BE2C (cell line): ENCODE results near the gene SPOCK2.
A peak's percentile ranks its signal among the peaks of the same experiment; 100 is the strongest.

Source experiments
- DNase-seq: peaks from one replicate; pipeline ENCODE4 v3.0.0-alpha.2; 2020
- H3K27me3 ChIP-seq: fragments of 250-450 bp; sonication (Bioruptor Pico); 2 replicates; pipeline ENCODE4 v1.5.1; 2020; ENCODE audit warnings: mild to moderate bottlenecking
- H3K36me3 ChIP-seq: fragments of 250-450 bp; sonication (Bioruptor Pico); 2 replicates; pipeline ENCODE4 v1.5.1; 2020; ENCODE audit warnings: mild to moderate bottlenecking
- H3K4me1 ChIP-seq: fragments of 250-450 bp; sonication (Bioruptor Pico); 2 replicates; pipeline ENCODE4 v1.5.1; 2020
- H3K4me3 ChIP-seq: 2 replicates; pipeline ENCODE4 v1.5.1; 2011; ENCODE audit warnings: low read depth, low read length
- H3K9me3 ChIP-seq: fragments of 250-450 bp; sonication (Bioruptor Pico); 2 replicates; pipeline ENCODE4 v1.5.1; 2020
- TF ChIP-seq, protein P1 (sequence below): IDR thresholded peaks from 2 replicates; pipeline ENCODE4 v1.5.1; 2012; ENCODE audit warnings: mild to moderate bottlenecking, low read depth, low read length

Gene SPOCK2

DNA sequence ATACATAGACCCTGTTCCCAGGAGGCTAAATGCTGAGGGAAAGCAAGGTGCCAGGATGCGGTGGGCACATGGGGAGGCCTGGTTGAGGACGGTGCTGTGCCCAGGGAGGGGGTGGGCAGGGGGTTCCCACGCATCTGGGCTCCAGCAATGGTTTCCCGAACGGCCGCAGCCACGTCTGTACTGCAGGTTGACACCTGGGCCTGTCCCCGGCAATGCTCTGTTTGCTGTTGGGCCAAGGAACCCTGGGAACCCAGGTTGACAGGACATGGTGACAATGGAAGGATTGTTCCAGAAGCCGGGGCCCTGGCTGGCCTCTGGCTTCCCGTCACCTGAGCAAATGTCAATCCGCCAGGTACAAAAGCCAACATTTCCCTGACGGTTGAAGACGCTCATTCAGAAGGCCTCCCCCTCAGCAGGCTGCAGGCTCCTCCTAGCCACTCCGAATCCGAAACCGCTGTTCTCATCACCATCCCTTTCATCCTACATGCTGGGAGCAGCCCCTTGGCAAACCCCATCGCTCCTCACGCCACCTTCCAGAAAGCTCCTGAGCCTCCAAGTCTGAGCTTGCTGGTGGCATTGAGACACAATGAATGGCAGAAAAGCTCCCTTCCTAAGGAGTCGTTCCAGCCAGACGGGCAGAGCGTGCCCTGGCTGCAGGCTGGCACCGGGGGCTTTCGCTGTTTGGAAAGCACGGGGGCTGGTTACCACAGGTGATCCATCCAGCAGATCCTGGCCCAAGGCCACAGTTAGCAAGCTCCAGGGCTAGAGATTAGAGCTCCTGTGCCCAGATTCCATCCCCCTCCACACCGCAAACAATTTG is 31.2 kb downstream of the SPOCK2 start:
- Histone ChIP-seq H3K9me3 (no peaks in the 10 kb centered on the region), H3K36me3 (no peaks in the 10 kb centered on the region), H3K4me1 (no peaks in the 10 kb centered on the region), H3K4me3 (no peak overlapping the region), H3K27me3 (no peaks in the 10 kb centered on the region)
- TF ChIP-seq, protein P1, sequence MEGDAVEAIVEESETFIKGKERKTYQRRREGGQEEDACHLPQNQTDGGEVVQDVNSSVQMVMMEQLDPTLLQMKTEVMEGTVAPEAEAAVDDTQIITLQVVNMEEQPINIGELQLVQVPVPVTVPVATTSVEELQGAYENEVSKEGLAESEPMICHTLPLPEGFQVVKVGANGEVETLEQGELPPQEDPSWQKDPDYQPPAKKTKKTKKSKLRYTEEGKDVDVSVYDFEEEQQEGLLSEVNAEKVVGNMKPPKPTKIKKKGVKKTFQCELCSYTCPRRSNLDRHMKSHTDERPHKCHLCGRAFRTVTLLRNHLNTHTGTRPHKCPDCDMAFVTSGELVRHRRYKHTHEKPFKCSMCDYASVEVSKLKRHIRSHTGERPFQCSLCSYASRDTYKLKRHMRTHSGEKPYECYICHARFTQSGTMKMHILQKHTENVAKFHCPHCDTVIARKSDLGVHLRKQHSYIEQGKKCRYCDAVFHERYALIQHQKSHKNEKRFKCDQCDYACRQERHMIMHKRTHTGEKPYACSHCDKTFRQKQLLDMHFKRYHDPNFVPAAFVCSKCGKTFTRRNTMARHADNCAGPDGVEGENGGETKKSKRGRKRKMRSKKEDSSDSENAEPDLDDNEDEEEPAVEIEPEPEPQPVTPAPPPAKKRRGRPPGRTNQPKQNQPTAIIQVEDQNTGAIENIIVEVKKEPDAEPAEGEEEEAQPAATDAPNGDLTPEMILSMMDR, result no peak
- no peak for DNase-seq

DNA sequence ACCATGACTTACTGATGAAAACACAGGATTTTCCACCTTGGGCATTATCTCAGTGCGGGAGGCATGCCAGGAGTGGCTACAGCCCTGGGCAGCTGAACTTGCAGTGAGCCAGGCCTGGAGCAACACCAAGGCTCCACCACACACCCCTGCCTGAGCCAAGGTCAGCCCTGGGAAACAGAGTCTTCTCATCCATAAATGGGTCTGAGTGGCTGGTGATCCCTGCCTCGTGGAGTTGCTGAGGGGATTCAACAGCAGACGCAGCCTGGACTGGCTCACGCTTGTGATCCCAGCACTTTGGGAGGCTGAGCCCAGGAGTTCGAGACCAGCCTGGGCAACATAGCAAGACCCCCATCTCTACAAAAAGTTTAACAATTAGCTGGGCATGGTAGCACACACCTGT is 32.2 kb downstream of the SPOCK2 start:
- H3K27me3 ChIP-seq, result no peaks in the 10 kb centered on the region
- no peaks in the 10 kb centered on the region for H3K4me1 ChIP-seq
- TF ChIP-seq, protein P1, result no peak
- no peaks in the 10 kb centered on the region for H3K36me3 ChIP-seq
- H3K9me3 ChIP-seq, result no peaks in the 10 kb centered on the region
- H3K4me3 ChIP-seq, result no peak overlapping the region
- DNase-seq, result no peak

DNA sequence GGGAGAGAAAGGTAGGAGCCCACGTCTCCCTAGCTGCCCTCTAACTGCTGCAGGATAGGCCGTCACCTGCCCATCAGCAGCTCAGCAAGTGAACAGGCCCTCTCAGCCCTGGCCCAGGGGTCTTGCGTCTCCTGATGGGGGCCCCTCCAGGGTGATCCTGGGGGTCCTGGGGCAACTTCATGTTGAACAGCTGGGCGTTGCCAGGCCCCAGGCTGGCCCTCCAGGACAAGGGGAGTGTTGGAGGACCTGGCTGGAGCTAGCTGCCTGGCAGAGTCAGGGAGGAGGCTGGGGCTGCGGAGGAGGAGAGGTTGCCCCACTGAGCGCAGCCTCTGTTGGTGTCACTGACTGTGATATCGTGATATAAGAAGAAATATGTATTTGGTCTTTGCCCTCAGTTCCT is 34.7 kb downstream of the SPOCK2 start:
- H3K27me3 ChIP-seq, result no peaks in the 10 kb centered on the region
- no peak overlapping the region for H3K4me3 ChIP-seq
- DNase-seq, result no peak
- no peaks in the 10 kb centered on the region for H3K36me3 ChIP-seq
- no peaks in the 10 kb centered on the region for H3K9me3 ChIP-seq
- H3K4me1 ChIP-seq, result no peaks in the 10 kb centered on the region
- TF ChIP-seq, protein P1, result no peak

DNA sequence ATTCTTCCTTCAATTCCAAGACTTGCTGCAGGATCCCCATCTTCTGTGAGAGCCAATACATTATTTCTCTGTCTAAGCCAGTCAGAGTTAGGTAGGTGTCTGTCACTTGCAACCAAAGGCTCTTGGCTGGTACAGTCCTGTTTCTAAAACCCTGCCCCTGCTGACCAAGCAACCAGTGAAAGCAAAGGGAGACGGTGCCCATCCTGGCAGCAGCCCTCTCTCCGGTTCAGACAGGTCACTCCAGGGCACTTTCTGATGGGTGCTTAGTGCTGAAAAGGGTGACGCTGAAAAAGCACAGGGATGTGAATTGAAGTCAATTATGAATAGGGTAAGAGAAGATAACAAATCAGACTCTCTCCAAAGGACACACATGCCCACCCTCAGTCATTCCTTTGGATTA is 37.5 kb downstream of the SPOCK2 start:
- DNase-seq, result no peak
- Histone ChIP-seq H3K9me3 (no peaks in the 10 kb centered on the region), H3K36me3 (no peaks in the 10 kb centered on the region), H3K27me3 (no peaks in the 10 kb centered on the region), H3K4me3 (no peak overlapping the region), H3K4me1 (0 out of 2 replicates have a peak, but pooled peaks cover 3% of the 10 kb centered on the region)
- TF ChIP-seq, protein P1, result no peak

DNA sequence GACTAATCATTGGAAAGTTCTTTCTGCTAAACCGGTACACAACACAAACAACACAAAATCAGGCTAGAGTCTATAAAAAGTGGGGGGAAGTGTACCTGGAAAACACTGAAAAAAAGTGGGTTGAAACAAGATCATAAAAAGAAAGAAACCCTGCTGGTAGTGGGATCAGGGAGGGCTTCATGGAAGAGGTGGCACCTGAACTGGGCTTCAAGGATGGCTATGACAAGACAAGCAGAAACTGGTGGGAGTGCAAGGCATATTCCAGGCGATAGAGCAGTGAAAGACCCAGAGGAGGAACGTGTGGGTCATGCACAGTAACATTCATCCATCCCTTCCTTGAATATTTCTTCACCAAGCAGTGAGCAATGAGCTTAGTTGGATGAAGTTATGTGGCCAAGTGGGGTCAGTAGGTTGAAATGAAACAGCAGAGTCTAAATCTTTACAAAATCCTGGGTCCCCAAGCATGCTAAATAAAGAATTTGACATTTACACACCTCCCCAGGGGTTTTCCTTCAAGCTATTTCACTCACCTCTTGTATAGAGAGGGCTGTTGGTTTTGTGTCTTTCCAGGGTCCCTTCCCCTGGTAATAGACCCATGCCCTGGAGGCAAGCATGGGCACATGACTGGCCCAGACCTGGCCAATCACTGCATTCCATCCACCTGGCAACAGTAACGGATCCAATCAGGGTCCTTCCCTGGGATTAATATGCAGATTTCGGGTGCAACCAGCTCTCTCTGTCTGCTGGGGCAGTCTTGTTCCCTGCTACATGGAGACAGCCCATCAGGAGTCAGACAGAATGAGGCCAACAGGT is 38.2 kb downstream of the SPOCK2 start:
- TF ChIP-seq, protein P1, result no peak

More for the DNA sequence above, 38.2 kb downstream of the SPOCK2 start:
- Histone ChIP-seq H3K4me3 (no peak overlapping the region), H3K4me1 (peaks cover 3% of the 10 kb centered on the region; the same call in 1 of the 2 replicates), H3K36me3 (no peaks in the 10 kb centered on the region), H3K9me3 (no peaks in the 10 kb centered on the region), H3K27me3 (no peaks in the 10 kb centered on the region)
- DNase-seq, result peak; percentile 39
